C4-2B (cell line): ENCODE measurements around the gene ZNF133.

Source experiments
- H3K27ac ChIP-seq: fragments of 450-650 bp; 2 replicates; pipeline ENCODE4 v1.5.1; 2017
- ZFX ChIP-seq: fragments of 450-650 bp; IDR thresholded peaks from 2 replicates; pipeline ENCODE4 v1.6.1; 2017
- TF ChIP-seq, protein P1 (sequence below): fragments of 450-650 bp; conservative IDR thresholded peaks from 2 replicates; pipeline ENCODE4 v1.5.1; 2017; ENCODE audit warnings: mild to moderate bottlenecking

The ZNF133 gene

DNA sequence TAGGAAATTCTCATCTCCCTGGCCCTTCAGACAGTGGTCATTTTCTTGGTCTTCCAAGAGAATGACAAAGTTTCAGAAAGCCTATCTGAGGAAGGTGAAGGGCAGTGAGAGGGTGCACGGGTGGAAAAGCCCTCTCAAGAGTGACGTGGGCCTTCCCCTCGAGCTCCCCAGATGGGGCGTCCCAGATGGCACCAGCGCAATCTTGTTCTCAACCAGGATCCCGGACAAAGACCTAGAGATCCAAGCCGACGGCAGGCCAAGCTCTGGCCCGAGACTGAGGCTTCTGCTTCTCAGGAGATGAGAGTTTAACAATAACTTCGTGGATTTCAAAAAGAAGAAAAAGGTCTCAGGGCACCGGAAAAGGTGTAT lies 797 bp upstream of the ZNF133 start:
- peak overlapping the region; percentile 74 for H3K27ac ChIP-seq
- no peak for TF ChIP-seq ZFX
- TF ChIP-seq, protein P1, sequence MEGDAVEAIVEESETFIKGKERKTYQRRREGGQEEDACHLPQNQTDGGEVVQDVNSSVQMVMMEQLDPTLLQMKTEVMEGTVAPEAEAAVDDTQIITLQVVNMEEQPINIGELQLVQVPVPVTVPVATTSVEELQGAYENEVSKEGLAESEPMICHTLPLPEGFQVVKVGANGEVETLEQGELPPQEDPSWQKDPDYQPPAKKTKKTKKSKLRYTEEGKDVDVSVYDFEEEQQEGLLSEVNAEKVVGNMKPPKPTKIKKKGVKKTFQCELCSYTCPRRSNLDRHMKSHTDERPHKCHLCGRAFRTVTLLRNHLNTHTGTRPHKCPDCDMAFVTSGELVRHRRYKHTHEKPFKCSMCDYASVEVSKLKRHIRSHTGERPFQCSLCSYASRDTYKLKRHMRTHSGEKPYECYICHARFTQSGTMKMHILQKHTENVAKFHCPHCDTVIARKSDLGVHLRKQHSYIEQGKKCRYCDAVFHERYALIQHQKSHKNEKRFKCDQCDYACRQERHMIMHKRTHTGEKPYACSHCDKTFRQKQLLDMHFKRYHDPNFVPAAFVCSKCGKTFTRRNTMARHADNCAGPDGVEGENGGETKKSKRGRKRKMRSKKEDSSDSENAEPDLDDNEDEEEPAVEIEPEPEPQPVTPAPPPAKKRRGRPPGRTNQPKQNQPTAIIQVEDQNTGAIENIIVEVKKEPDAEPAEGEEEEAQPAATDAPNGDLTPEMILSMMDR = no peak

- peak overlapping the region; percentile 74 for H3K27ac ChIP-seq
Observed at GRCh38 chr20:18288749-18289267, 481 bp downstream of the ZNF133 start.

GRCh38 chr20:18289306-18289705 lies 979 bp downstream of the ZNF133 start:
- H3K27ac ChIP-seq = no peak overlapping the region; the same call in 1 of the 2 replicates
- TF ChIP-seq, protein P1 = no peak
- TF ChIP-seq ZFX = no peak

More at GRCh38 chr20:18288749-18289267, 481 bp downstream of the ZNF133 start:
- no peak for TF ChIP-seq ZFX
- TF ChIP-seq, protein P1 = no peak

DNA sequence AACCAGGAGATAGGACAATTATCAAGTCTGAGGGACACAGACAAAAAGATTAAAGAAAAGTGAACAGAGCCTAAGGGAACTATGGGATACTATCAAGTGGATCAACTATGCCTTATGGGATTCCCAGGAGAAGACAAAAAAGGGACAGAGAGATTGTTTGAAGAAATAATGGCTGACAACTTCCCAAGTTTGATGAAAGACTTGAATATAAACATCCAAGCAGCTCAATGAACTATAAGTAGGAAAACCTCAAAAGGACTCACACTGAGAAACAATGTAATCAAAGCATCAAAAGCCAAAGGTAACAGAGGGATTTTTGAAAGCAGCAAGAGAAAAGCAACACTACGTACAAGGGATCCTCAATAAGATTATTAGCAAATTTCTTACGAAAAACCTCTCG lies 11.0 kb downstream of the ZNF133 start:
- TF ChIP-seq ZFX = no peak
- TF ChIP-seq, protein P1 = no peak
- no peak overlapping the region for H3K27ac ChIP-seq

GRCh38 chr20:18304618-18305017 lies 16.3 kb downstream of the ZNF133 start:
- H3K27ac ChIP-seq = no peak overlapping the region
- no peak for TF ChIP-seq ZFX
- TF ChIP-seq, protein P1 = peak; percentile 37

DNA sequence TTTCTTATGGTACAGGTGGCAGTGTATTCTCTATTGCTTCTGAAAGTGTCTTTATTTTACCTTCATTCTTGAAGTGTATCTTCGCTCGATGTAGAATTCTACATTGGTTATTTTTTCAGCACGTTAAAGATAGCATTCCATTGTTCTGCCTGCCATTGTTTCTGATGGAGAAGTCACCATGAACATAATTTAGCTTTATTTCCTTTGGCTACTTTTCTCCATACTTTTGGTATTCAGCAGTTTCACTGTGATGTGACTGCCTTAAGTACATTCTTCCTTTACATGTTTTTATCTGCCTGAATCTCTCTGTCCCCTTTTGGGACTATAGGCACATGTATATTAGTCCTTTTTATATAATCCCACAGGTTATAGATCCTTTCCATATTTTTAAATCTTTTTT lies 19.0 kb downstream of the ZNF133 start:
- TF ChIP-seq, protein P1 = no peak
- no peak for TF ChIP-seq ZFX
- H3K27ac ChIP-seq = no peak overlapping the region

GRCh38 chr20:18310051-18310450 lies 21.7 kb downstream of the ZNF133 start:
- no peak for TF ChIP-seq ZFX
- TF ChIP-seq, protein P1 = no peak
- H3K27ac ChIP-seq = no peak overlapping the region
